Natural killer cell treated with Interleukin-12 subunit alpha and Interleukin-12 subunit beta and Interleukin-15 and Interleukin-18, amount 100 ng/mL, for 72 hours (primary cell): ENCODE data around the gene KIRREL3. TPM values are rescaled to one million over a fixed set of nuclear protein-coding genes. Genes with fewer than 3 reads are reported as not detected.

Experiments
- ATAC-seq, 2 donors: fragments of 150-1000 bp; cut with Tn5 transposase in 1 of 2; sonication (Bioruptor Pico), chemical (Tn5 transposase) in 1 of 2; 2 replicates each; pipeline ENCODE4 v1.10.0; 2021
- DNase-seq: peaks from one replicate; pipeline ENCODE4 v3.0.0; 2022; ENCODE audit warnings: low spot score
- H3K27ac Mint-ChIP-seq, 2 donors: 1 replicate in 1 of 2; 2 replicates in 1 of 2; pipeline ENCODE4 v1.8.0; 2022; ENCODE audit warnings: mixed read lengths in 2 of 2, mild to moderate bottlenecking in 1 of 2, moderate library complexity in 1 of 2
- H3K27me3 Mint-ChIP-seq, 2 donors: 1 replicate in 1 of 2; 2 replicates in 1 of 2; pipeline ENCODE4 v1.8.0; 2022; ENCODE audit warnings: mixed read lengths in 2 of 2
- H3K36me3 Mint-ChIP-seq: one replicate; pipeline ENCODE4 v1.8.0; 2022; ENCODE audit warnings: mixed read lengths
- H3K4me1 Mint-ChIP-seq, 2 donors: 1 replicate in 1 of 2; 2 replicates in 1 of 2; pipeline ENCODE4 v1.8.0; 2022; ENCODE audit warnings: low read depth in 2 of 2, mixed read lengths in 2 of 2, mild to moderate bottlenecking in 1 of 2
- H3K4me3 Mint-ChIP-seq: one replicate; pipeline ENCODE4 v1.8.0; 2022; ENCODE audit warnings: mixed read lengths
- H3K9me3 Mint-ChIP-seq: 2 replicates; pipeline ENCODE4 v1.8.0; 2022; ENCODE audit warnings: mixed read lengths
- total RNA-seq, 2 donors: library from RNA; stranded (reverse); gene quantifications; one replicate each; pipeline ENCODE4 v1.2.3, GENCODE V29; 2022

Gene KIRREL3
- total RNA-seq, 2 donors from 2014 or later = not detected

- no peak for DNase-seq
- H3K36me3 Mint-ChIP-seq = no peaks in the 10 kb centered on the region
- no peak overlapping the region for H3K4me3 Mint-ChIP-seq
- no peaks in the 10 kb centered on the region for H3K9me3 Mint-ChIP-seq
- no peak overlapping the region for H3K27ac Mint-ChIP-seq
- peaks cover 6 to 47% of the 10 kb centered on the region in 2 donors for H3K4me1 Mint-ChIP-seq
- H3K27me3 Mint-ChIP-seq = peaks cover 0 to 3% of the 10 kb centered on the region in 2 donors
- no peak for ATAC-seq
Observed at GRCh38 chr11:126743628-126744027, 256.9 kb downstream of the KIRREL3 start.

GRCh38 chr11:126742582-126742981, 258.0 kb downstream of the KIRREL3 start:
- no peak overlapping the region for H3K27ac Mint-ChIP-seq
- H3K4me1 Mint-ChIP-seq = peaks cover 0 to 39% of the 10 kb centered on the region in 2 donors
- no peak overlapping the region for H3K4me3 Mint-ChIP-seq
- DNase-seq = no peak
- H3K9me3 Mint-ChIP-seq = no peaks in the 10 kb centered on the region
- no peak for ATAC-seq
- no peaks in the 10 kb centered on the region for H3K36me3 Mint-ChIP-seq
- H3K27me3 Mint-ChIP-seq = peaks cover 0 to 3% of the 10 kb centered on the region in 2 donors

GRCh38 chr11:126740846-126741245, 259.7 kb downstream of the KIRREL3 start:
- Mint-ChIP-seq H3K4me3 (no peak overlapping the region), H3K27ac (no peak overlapping the region), H3K36me3 (no peaks in the 10 kb centered on the region), H3K4me1 (peaks cover 4 to 34% of the 10 kb centered on the region in 2 donors), H3K27me3 (peaks cover 0 to 3% of the 10 kb centered on the region in 2 donors), H3K9me3 (no peaks in the 10 kb centered on the region)
- DNase-seq (no peak), ATAC-seq (no peak)

DNA sequence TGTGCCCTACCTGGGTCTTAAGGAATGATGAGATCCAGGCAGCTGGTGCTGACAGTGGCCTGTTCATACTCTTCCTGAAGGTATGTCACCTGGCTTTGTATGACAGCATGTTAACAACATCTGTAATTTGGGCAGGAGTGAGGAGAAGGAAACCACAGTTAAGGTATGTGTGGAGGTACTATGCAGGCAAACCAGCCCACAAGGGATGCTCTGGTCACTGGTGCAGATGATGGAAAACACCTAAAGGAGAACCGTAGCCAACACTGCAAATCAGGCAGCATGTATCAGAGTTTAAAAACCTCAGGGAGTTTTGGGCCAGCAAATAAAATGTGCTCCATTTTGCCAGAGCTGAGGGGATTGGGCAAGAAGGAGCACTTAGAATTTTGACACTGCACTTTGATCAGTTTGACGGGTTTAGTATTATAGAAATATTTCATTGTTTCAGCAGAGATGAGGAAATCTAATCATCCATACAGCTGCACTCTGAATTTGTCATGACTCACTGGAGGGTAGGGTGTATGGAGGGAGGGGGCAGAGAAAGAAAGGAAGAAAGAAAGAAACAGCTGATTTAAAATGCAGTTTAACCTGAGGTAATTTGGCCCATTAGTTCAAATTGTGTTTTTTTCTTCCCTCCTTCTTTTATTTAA, 260.9 kb downstream of the KIRREL3 start:
- Mint-ChIP-seq H3K27me3 (peaks cover 0 to 3% of the 10 kb centered on the region in 2 donors), H3K36me3 (no peaks in the 10 kb centered on the region), H3K27ac (no peak overlapping the region), H3K9me3 (no peaks in the 10 kb centered on the region), H3K4me1 (peaks cover 12 to 32% of the 10 kb centered on the region in 2 donors), H3K4me3 (no peak overlapping the region)
- DNase-seq (no peak), ATAC-seq (no peak)

- Mint-ChIP-seq H3K9me3 (no peaks in the 10 kb centered on the region), H3K4me1 (peaks cover 17 to 28% of the 10 kb centered on the region in 2 donors), H3K4me3 (no peak overlapping the region), H3K36me3 (no peaks in the 10 kb centered on the region), H3K27ac (no peak overlapping the region), H3K27me3 (no peaks in the 10 kb centered on the region)
- DNase-seq (no peak), ATAC-seq (no peak)
Observed at GRCh38 chr11:126738295-126739031, 262.1 kb downstream of the KIRREL3 start.

GRCh38 chr11:126736682-126737572, 263.6 kb downstream of the KIRREL3 start:
- DNase-seq (no peak), ATAC-seq (peak in 1 of 2 donors; percentile 25)
- Mint-ChIP-seq H3K27me3 (no peaks in the 10 kb centered on the region), H3K9me3 (no peaks in the 10 kb centered on the region), H3K4me3 (no peak overlapping the region), H3K4me1 (peaks cover 24 to 33% of the 10 kb centered on the region in 2 donors), H3K27ac (no peak overlapping the region), H3K36me3 (no peaks in the 10 kb centered on the region)

DNA sequence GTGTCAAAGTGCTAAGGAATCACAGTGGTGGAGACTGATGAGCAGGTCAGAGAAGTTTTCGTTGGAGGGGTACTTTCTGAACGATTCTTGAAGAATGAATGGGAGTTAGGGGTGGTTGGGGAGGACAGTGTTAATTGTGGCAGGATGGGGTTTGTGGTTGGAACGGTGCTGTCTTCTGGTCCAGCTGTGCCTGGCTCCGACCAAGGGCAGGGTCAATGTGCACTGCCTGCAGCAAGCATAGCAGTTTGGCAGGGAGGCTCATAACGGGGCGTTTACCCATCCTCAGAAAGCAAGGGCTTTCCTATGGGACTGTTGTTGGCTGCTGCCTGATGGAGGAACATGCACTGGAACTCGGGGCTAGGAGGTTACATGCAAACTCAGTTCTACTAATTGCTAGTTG, 265.8 kb downstream of the KIRREL3 start:
- H3K9me3 Mint-ChIP-seq = peaks cover 4% of the 10 kb centered on the region
- peaks cover 28 to 44% of the 10 kb centered on the region in 2 donors for H3K4me1 Mint-ChIP-seq
- ATAC-seq (peak in 1 of 2 donors; percentile 63), DNase-seq (no peak)
- H3K4me3 Mint-ChIP-seq = no peak overlapping the region
- H3K36me3 Mint-ChIP-seq = no peaks in the 10 kb centered on the region
- H3K27me3 Mint-ChIP-seq = peaks cover 3 to 14% of the 10 kb centered on the region in 2 donors
- H3K27ac Mint-ChIP-seq = peak overlapping the region in 1 of 2 donors; percentile 2

DNA sequence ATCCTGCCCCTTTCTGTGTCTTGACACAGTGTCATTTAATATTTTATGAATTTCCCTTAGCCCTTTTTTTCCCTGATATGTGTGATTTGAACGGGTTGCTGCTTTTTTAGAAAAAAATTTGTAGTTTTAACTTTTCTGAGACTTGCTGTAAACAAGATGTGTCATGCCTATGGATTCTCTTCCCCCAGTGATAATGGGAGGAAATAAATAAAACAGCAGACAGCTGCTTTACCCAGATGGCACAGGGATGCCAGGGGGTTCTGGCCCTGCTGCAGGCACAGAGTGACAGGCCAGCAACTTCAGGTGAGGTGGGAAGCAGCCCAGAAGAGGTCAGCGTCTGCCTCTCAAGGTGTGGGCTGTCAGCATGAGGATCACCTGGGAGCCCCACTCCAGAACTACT, 266.9 kb downstream of the KIRREL3 start:
- Mint-ChIP-seq H3K27ac (no peak overlapping the region), H3K4me3 (no peak overlapping the region), H3K9me3 (peaks cover 4% of the 10 kb centered on the region), H3K27me3 (peaks cover 3 to 14% of the 10 kb centered on the region in 2 donors), H3K4me1 (peaks cover 28 to 39% of the 10 kb centered on the region in 2 donors), H3K36me3 (no peaks in the 10 kb centered on the region)
- ATAC-seq (no peak), DNase-seq (no peak)

DNA sequence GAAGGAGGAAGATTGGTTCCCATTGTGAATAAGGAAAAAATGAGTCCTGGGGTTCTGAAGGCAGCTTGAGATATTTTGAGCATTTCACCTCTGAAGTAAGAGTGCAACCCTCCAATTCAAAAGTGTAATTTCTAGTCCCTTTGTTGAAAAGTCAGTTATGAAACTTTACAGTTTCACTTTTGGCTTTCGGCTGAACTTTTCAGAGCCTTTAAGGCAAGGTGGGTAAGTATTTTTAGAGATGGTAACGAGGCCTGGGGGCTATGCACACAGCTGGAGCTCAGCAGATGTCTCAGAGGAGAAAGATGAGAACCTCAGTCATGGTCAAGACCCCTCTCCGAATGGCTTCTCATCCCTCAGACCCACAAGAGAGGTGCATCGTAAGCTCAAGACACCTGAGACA, 267.6 kb downstream of the KIRREL3 start:
- Mint-ChIP-seq H3K9me3 (peaks cover 4% of the 10 kb centered on the region), H3K27ac (no peak overlapping the region), H3K4me1 (peaks cover 28 to 39% of the 10 kb centered on the region in 2 donors), H3K4me3 (no peak overlapping the region), H3K27me3 (peaks cover 3 to 14% of the 10 kb centered on the region in 2 donors), H3K36me3 (no peaks in the 10 kb centered on the region)
- DNase-seq (no peak), ATAC-seq (no peak)

DNA sequence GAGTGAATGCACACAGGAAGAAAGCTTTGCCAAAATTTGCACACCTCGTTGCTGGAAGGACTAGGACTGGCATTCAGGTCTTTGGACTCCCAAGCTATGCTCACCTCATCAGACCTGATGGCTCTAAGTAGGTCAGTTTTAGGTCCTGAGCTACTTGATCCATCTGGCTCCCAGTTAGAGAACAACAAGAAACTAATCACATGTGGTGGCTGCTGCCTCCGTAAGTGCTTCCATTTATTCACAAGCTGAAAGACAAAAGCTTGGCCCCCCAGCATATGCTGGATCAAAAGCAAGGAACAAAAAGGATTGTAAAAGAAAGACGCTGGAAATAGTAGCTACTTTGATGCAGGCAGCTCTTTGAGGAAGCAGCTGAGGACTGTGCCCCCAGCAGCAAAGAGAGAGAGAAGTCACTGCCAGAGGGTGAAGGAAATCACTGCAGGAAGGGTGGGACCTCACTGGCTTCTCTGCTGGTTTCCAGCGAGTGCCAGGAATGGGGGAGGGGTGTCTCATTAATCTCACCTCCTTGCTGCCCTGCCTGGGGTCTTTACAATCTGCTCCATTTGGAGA, 268.9 kb downstream of the KIRREL3 start:
- ATAC-seq = no peak
- peaks cover 28 to 39% of the 10 kb centered on the region in 2 donors for H3K4me1 Mint-ChIP-seq
- no peak for DNase-seq
- no peak overlapping the region for H3K4me3 Mint-ChIP-seq
- no peak overlapping the region for H3K27ac Mint-ChIP-seq
- peaks cover 3 to 14% of the 10 kb centered on the region in 2 donors for H3K27me3 Mint-ChIP-seq
- H3K36me3 Mint-ChIP-seq = no peaks in the 10 kb centered on the region
- H3K9me3 Mint-ChIP-seq = peaks cover 4% of the 10 kb centered on the region

DNA sequence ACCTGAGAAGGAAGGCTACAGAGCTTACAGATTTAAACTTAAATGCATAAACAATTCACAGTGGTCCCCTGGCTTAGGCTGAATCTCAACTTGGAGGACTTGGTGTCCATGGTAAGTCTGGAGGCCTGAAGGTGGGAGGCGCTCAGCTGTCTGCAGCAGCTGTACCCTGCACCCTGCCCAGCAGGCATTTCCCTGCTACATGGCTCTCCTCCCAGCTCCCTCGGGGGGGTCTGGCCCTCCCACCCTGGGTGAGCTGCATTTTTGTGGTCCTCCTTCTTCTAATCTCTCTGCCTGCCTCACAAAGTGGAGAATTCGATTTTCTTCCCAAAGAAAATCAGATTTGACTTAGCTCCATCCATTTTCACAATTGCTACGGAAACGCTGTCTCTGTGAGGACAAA, 273.2 kb downstream of the KIRREL3 start:
- Mint-ChIP-seq H3K4me3 (no peak overlapping the region), H3K4me1 (peaks cover 6 to 14% of the 10 kb centered on the region in 2 donors), H3K27me3 (peaks cover 3 to 14% of the 10 kb centered on the region in 2 donors), H3K27ac (no peak overlapping the region), H3K9me3 (peaks cover 4% of the 10 kb centered on the region), H3K36me3 (no peaks in the 10 kb centered on the region)
- no peak for ATAC-seq
- DNase-seq = no peak

GRCh38 chr11:126725521-126725920, 275.0 kb downstream of the KIRREL3 start:
- H3K27me3 Mint-ChIP-seq = peaks cover 1 to 11% of the 10 kb centered on the region in 2 donors
- DNase-seq (no peak), ATAC-seq (peak in 1 of 2 donors; percentile 16)
- H3K4me1 Mint-ChIP-seq = no peaks in the 10 kb centered on the region
- H3K9me3 Mint-ChIP-seq = no peaks in the 10 kb centered on the region
- H3K36me3 Mint-ChIP-seq = no peaks in the 10 kb centered on the region
- H3K27ac Mint-ChIP-seq = no peak overlapping the region
- no peak overlapping the region for H3K4me3 Mint-ChIP-seq

DNA sequence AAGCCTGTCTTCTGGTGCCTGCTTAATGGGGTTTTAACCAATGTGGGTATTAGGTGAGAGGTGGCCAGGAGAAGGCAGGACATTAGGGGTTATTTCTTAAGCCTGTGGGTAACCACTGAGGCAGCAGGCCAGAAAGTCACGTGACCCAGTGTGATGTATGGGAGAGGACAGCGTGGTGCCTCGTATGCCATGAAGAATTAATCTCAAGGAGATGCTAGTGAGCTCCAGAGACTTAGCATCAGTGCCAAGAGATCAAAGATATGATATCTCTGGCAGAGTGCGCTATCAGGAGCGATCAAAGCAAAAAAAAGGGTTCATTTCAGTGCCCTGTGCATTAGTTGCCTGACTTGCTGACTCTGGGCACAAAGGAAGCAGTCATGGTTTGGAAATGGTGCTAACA, 275.5 kb downstream of the KIRREL3 start:
- Mint-ChIP-seq H3K27ac (no peak overlapping the region), H3K4me3 (no peak overlapping the region), H3K9me3 (no peaks in the 10 kb centered on the region), H3K27me3 (peaks cover 2 to 11% of the 10 kb centered on the region in 2 donors), H3K36me3 (no peaks in the 10 kb centered on the region), H3K4me1 (no peaks in the 10 kb centered on the region)
- no peak for DNase-seq
- no peak for ATAC-seq
